Measurements from ENCODE around the gene CXCR6.

The CXCR6 gene

GRCh38 chr3:45943207-45943846, at the start of gene CXCR6:
CXCR6 (plus strand) TSS chr3:45943464; CDS start chr3:45946482, 3,018 bp downstream.
- H3K4me3 ChIP-seq (ENCODE audit: low read depth, low read length), result no peak within 1 kb of the TSS
- TF ChIP-seq, protein P1, sequence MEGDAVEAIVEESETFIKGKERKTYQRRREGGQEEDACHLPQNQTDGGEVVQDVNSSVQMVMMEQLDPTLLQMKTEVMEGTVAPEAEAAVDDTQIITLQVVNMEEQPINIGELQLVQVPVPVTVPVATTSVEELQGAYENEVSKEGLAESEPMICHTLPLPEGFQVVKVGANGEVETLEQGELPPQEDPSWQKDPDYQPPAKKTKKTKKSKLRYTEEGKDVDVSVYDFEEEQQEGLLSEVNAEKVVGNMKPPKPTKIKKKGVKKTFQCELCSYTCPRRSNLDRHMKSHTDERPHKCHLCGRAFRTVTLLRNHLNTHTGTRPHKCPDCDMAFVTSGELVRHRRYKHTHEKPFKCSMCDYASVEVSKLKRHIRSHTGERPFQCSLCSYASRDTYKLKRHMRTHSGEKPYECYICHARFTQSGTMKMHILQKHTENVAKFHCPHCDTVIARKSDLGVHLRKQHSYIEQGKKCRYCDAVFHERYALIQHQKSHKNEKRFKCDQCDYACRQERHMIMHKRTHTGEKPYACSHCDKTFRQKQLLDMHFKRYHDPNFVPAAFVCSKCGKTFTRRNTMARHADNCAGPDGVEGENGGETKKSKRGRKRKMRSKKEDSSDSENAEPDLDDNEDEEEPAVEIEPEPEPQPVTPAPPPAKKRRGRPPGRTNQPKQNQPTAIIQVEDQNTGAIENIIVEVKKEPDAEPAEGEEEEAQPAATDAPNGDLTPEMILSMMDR (IDR thresholded peaks at IDR 0.05; ENCODE audit: borderline replicate concordance, insufficient read depth, low read depth, low read length), result no peak

- no peak overlapping the region for H3K4me3 ChIP-seq (ENCODE audit: low read depth, low read length)
- TF ChIP-seq, protein P1 (IDR thresholded peaks at IDR 0.05; ENCODE audit: borderline replicate concordance, insufficient read depth, low read depth, low read length), result no peak
These were observed 49.2 kb upstream of the CXCR6 start for GRCh38 chr3:45894015-45894414.

- H3K4me3 ChIP-seq (ENCODE audit: low read depth, low read length), result no peak overlapping the region
- TF ChIP-seq, protein P1 (IDR thresholded peaks at IDR 0.05; ENCODE audit: borderline replicate concordance, insufficient read depth, low read depth, low read length), result no peak
These were observed 47.4 kb upstream of the CXCR6 start for GRCh38 chr3:45895686-45896468.

DNA sequence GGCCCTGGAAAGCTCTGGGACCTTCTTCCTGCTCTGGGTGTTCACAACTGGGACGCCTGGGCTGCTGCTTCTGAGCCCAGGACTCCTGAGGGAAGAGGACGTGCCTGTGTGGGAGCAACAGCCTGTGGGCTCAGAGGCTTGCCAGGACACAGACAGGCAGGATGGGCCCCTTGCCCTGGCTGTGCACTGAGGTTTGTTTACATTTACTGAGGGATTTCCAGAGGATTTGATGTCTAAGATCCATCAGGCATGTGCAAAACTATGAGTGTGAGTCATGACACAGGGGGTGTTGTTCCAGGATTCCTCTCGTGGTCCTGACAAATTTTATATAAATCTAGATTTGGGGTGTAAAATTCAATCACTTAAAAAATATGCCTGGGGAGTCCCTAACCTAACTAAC, 46.3 kb upstream of the CXCR6 start:
- TF ChIP-seq, protein P1 (IDR thresholded peaks at IDR 0.05; ENCODE audit: borderline replicate concordance, insufficient read depth, low read depth, low read length), result no peak

DNA sequence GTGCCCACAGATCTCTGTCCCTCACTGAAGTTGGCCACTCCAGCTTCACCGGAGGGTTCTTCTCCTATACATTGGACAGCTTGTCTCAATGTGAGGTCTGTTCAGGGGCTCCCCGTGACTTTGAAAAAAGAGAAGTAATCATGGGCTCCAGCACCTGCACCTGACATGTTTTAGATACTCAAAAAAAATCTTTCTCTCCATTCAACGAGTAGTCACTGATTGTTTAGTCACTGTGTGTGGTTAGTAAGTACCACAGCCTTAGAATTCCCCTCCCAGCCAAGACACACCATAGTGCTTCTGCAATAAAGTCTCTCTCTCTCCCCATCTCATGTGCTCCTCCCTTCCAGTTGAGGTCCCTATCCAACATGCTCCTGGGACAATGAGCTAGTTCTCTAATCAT, 38.3 kb upstream of the CXCR6 start:
- no peak overlapping the region for H3K4me3 ChIP-seq (ENCODE audit: low read depth, low read length)
- TF ChIP-seq, protein P1 (IDR thresholded peaks at IDR 0.05; ENCODE audit: borderline replicate concordance, insufficient read depth, low read depth, low read length), result no peak

More for the DNA sequence above, 46.3 kb upstream of the CXCR6 start:
- no peak overlapping the region for H3K4me3 ChIP-seq (ENCODE audit: low read depth, low read length)

GRCh38 chr3:45905755-45906154, 37.5 kb upstream of the CXCR6 start:
- no peak overlapping the region for H3K4me3 ChIP-seq (ENCODE audit: low read depth, low read length)
- TF ChIP-seq, protein P1 (IDR thresholded peaks at IDR 0.05; ENCODE audit: borderline replicate concordance, insufficient read depth, low read depth, low read length), result no peak

Measured in GM12875 (cell line).